ENCODE results near the gene ACAP2.
"Not testable (repeated sequence)": the region's sequence is repeated elsewhere in the genome, so short reads cannot be mapped to it uniquely, and the experiment has no call there.

Gene ACAP2

DNA sequence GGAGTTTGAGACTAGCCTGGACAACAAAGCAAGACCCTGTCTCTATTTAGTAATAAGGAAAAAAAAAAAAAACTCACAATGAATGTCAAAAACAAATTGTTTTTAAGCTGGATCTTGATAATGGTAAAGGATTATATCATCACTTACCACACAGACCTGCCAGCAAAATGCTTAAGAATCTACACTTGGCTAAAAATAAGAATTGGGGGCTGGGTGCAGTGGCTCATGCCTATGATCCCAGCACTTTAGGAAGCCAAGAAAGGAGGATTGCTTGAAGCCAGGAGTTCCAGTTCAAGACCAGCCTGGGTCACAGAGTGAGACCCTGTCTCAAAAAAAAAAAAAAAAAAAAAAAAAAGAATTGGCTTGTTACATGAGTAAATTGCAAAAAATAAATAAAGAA, 31.0 kb downstream of the ACAP2 start:
- Histone ChIP-seq H3K4me3 (ENCODE audit: extremely low read depth, insufficient read depth, low read length, poor library complexity, severe bottlenecking) (no peak overlapping the region), H3K4me1 (ENCODE audit: control insufficient read depth, insufficient read depth, low read length, poor library complexity, severe bottlenecking) (no peaks in the 10 kb centered on the region), H3K9me3 (ENCODE audit: control insufficient read depth, low read length) (no peaks in the 10 kb centered on the region), H3K27ac (ENCODE audit: low read depth, low read length, severe bottlenecking) (no peak overlapping the region), H3K36me3 (ENCODE audit: control insufficient read depth, insufficient read depth, low read length) (peaks cover 12% of the 10 kb centered on the region)

- Histone ChIP-seq H3K27ac (ENCODE audit: low read depth, low read length, severe bottlenecking) (no peak overlapping the region), H3K4me3 (ENCODE audit: extremely low read depth, insufficient read depth, low read length, poor library complexity, severe bottlenecking) (no peak overlapping the region), H3K9me3 (ENCODE audit: control insufficient read depth, low read length) (no peaks in the 10 kb centered on the region), H3K36me3 (ENCODE audit: control insufficient read depth, insufficient read depth, low read length) (peaks cover 12% of the 10 kb centered on the region), H3K4me1 (ENCODE audit: control insufficient read depth, insufficient read depth, low read length, poor library complexity, severe bottlenecking) (no peaks in the 10 kb centered on the region)
- 90 to 100% methylated on average over 3 to 4 of the region's 4 CpGs for WGBS, 2 experiments (ENCODE audit: insufficient coverage in 2 of 2)
Measured at GRCh38 chr3:195410546-195410945, 32.3 kb downstream of the ACAP2 start.

GRCh38 chr3:195407531-195408409, 35.0 kb downstream of the ACAP2 start:
- H3K27ac ChIP-seq (ENCODE audit: low read depth, low read length, severe bottlenecking), result no peak overlapping the region
- WGBS, 2 experiments (ENCODE audit: insufficient coverage in 2 of 2), result 91 to 94% methylated on average over 7 to 8 of the region's 12 CpGs
- peaks cover 6% of the 10 kb centered on the region for H3K4me1 ChIP-seq (ENCODE audit: control insufficient read depth, insufficient read depth, low read length, poor library complexity, severe bottlenecking)
- H3K36me3 ChIP-seq (ENCODE audit: control insufficient read depth, insufficient read depth, low read length), result peaks cover 12% of the 10 kb centered on the region
- H3K4me3 ChIP-seq (ENCODE audit: extremely low read depth, insufficient read depth, low read length, poor library complexity, severe bottlenecking), result no peak overlapping the region
- H3K9me3 ChIP-seq (ENCODE audit: control insufficient read depth, low read length), result no peaks in the 10 kb centered on the region

- no peak overlapping the region for H3K4me3 ChIP-seq (ENCODE audit: extremely low read depth, insufficient read depth, low read length, poor library complexity, severe bottlenecking)
- H3K4me1 ChIP-seq (ENCODE audit: control insufficient read depth, insufficient read depth, low read length, poor library complexity, severe bottlenecking), result peaks cover 6% of the 10 kb centered on the region
- no peak overlapping the region for H3K27ac ChIP-seq (ENCODE audit: low read depth, low read length, severe bottlenecking)
- no peaks in the 10 kb centered on the region for H3K9me3 ChIP-seq (ENCODE audit: control insufficient read depth, low read length)
- 80% methylated on average over 1 of the region's 2 CpGs; no CpG with 5 or more reads in 1 of the 2 experiments for WGBS, 2 experiments (ENCODE audit: insufficient coverage in 2 of 2)
- peaks cover 3% of the 10 kb centered on the region for H3K36me3 ChIP-seq (ENCODE audit: control insufficient read depth, insufficient read depth, low read length)
Measured at GRCh38 chr3:195405651-195406050, 37.2 kb downstream of the ACAP2 start.

DNA sequence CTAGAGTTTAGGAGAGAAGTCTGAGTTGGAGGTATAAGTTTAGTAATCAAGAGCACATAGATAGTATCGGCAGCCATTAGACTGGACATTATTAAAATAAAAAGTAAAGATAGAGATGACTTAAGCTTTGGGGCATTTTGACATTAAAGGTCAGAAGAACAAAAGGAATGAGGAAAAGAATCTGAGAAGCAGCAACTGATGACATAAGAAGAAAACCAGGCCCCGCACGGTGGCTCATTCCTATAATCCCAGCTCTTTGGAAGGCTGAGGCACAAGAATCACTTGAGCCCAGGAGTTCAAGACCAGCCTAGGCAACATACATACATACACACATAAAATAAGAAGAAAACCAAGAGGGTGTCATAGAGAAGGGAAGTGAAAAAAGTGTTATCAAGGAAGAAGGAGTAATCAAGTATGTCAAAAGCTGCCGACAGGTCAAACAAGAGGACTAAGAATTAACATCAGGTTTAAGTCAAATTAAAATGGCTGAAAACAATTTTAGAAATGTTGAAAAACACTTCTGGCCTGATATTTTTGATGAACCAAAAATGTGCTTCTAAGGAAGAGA, 38.9 kb downstream of the ACAP2 start:
- Histone ChIP-seq H3K4me3 (ENCODE audit: extremely low read depth, insufficient read depth, low read length, poor library complexity, severe bottlenecking) (no peak overlapping the region), H3K36me3 (ENCODE audit: control insufficient read depth, insufficient read depth, low read length) (no peaks in the 10 kb centered on the region), H3K4me1 (ENCODE audit: control insufficient read depth, insufficient read depth, low read length, poor library complexity, severe bottlenecking) (peaks cover 6% of the 10 kb centered on the region), H3K9me3 (ENCODE audit: control insufficient read depth, low read length) (no peaks in the 10 kb centered on the region), H3K27ac (ENCODE audit: low read depth, low read length, severe bottlenecking) (no peak overlapping the region)
- WGBS, 2 experiments (ENCODE audit: insufficient coverage in 2 of 2), result 95 to 100% methylated on average over 3 to 4 of the region's 4 CpGs

- no peaks in the 10 kb centered on the region for H3K36me3 ChIP-seq (ENCODE audit: control insufficient read depth, insufficient read depth, low read length)
- no peak overlapping the region for H3K27ac ChIP-seq (ENCODE audit: low read depth, low read length, severe bottlenecking)
- peaks cover 6% of the 10 kb centered on the region for H3K4me1 ChIP-seq (ENCODE audit: control insufficient read depth, insufficient read depth, low read length, poor library complexity, severe bottlenecking)
- WGBS, 2 experiments (ENCODE audit: insufficient coverage in 2 of 2), result 94 to 98% methylated on average over 3 to 4 of the region's 4 CpGs
- H3K4me3 ChIP-seq (ENCODE audit: extremely low read depth, insufficient read depth, low read length, poor library complexity, severe bottlenecking), result no peak overlapping the region
- no peaks in the 10 kb centered on the region for H3K9me3 ChIP-seq (ENCODE audit: control insufficient read depth, low read length)
Measured at GRCh38 chr3:195403244-195403643, 39.6 kb downstream of the ACAP2 start.

GRCh38 chr3:195401943-195402342, 40.9 kb downstream of the ACAP2 start:
- Histone ChIP-seq H3K4me1 (ENCODE audit: control insufficient read depth, insufficient read depth, low read length, poor library complexity, severe bottlenecking) (peaks cover 6% of the 10 kb centered on the region), H3K36me3 (ENCODE audit: control insufficient read depth, insufficient read depth, low read length) (no peaks in the 10 kb centered on the region), H3K4me3 (ENCODE audit: extremely low read depth, insufficient read depth, low read length, poor library complexity, severe bottlenecking) (no peak overlapping the region), H3K27ac (ENCODE audit: low read depth, low read length, severe bottlenecking) (no peak overlapping the region), H3K9me3 (ENCODE audit: control insufficient read depth, low read length) (no peaks in the 10 kb centered on the region)
- 88 to 96% methylated on average over 3 of the region's 5 CpGs for WGBS, 2 experiments (ENCODE audit: insufficient coverage in 2 of 2)

GRCh38 chr3:195398460-195398859, 44.4 kb downstream of the ACAP2 start:
- H3K4me1 ChIP-seq (ENCODE audit: control insufficient read depth, insufficient read depth, low read length, poor library complexity, severe bottlenecking); H3K4me3 ChIP-seq (ENCODE audit: extremely low read depth, insufficient read depth, low read length, poor library complexity, severe bottlenecking); H3K9me3 ChIP-seq (ENCODE audit: control insufficient read depth, low read length); H3K27ac ChIP-seq (ENCODE audit: low read depth, low read length, severe bottlenecking); H3K36me3 ChIP-seq (ENCODE audit: control insufficient read depth, insufficient read depth, low read length): not testable (repeated sequence)
- WGBS, 2 experiments (ENCODE audit: insufficient coverage in 2 of 2), result 93% methylated on average over 4 of the region's 6 CpGs; no CpG with 5 or more reads in 1 of the 2 experiments

DNA sequence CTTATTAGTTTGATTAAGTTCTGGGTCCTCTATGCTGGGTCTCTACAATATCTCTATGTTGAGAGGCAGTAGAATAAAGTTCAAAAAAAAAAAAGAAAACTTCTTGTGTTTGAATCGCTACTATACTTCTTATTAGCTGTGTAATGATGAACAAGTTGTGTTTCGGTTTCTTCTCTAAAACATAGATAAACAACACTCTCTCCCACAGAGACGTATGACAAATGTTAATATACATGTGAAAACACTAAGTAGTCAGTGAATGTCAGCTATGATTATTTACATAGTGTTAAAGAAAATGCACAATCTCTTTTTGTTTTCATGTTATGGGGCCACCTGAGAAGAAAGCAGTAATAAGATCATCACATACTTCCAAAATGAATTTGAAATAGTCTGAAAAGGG, 45.3 kb downstream of the ACAP2 start:
- no peak overlapping the region for H3K27ac ChIP-seq (ENCODE audit: low read depth, low read length, severe bottlenecking)
- H3K4me1 ChIP-seq (ENCODE audit: control insufficient read depth, insufficient read depth, low read length, poor library complexity, severe bottlenecking), result no peaks in the 10 kb centered on the region
- no peak overlapping the region for H3K4me3 ChIP-seq (ENCODE audit: extremely low read depth, insufficient read depth, low read length, poor library complexity, severe bottlenecking)
- H3K9me3 ChIP-seq (ENCODE audit: control insufficient read depth, low read length), result no peaks in the 10 kb centered on the region
- no peaks in the 10 kb centered on the region for H3K36me3 ChIP-seq (ENCODE audit: control insufficient read depth, insufficient read depth, low read length)
- WGBS, 2 experiments (ENCODE audit: insufficient coverage in 2 of 2), result no CpG with 5 or more reads among the region's 3 CpGs

DNA sequence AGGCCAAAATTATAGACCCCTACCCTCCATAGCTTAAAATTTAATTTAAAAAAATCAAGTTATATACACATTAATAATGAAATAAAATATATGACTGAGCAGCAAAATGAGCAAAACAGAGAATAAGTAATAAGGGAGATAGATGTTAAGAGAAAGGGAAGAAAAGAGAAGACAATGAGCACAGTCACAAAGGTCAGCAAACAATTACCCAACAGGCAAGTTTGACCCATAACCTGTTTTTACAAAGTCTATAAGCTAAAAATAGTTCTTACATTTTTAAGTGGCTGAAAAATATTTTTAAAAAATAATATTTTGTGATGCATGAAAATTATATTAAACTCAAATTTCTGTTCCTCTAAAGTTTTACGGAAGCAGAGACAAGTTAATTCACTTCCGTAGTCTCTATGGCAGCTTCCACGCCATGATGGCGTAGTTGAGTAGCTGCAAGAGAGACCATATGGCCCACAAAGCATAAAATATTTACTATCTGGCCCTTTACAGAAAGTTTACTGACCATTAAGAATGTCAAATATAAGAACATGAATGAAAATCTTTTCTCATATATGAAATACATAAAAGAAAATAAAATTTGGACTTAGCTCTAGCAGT, 47.5 kb downstream of the ACAP2 start:
- no peak overlapping the region for H3K4me3 ChIP-seq (ENCODE audit: extremely low read depth, insufficient read depth, low read length, poor library complexity, severe bottlenecking)
- no peaks in the 10 kb centered on the region for H3K9me3 ChIP-seq (ENCODE audit: control insufficient read depth, low read length)
- H3K4me1 ChIP-seq (ENCODE audit: control insufficient read depth, insufficient read depth, low read length, poor library complexity, severe bottlenecking), result no peaks in the 10 kb centered on the region
- peaks cover 3% of the 10 kb centered on the region for H3K36me3 ChIP-seq (ENCODE audit: control insufficient read depth, insufficient read depth, low read length)
- H3K27ac ChIP-seq (ENCODE audit: low read depth, low read length, severe bottlenecking), result no peak overlapping the region
- WGBS, 2 experiments (ENCODE audit: insufficient coverage in 2 of 2), result 95 to 100% methylated on average over 2 to 3 of the region's 4 CpGs

GRCh38 chr3:195394700-195395099, 48.1 kb downstream of the ACAP2 start:
- Histone ChIP-seq H3K4me3 (ENCODE audit: extremely low read depth, insufficient read depth, low read length, poor library complexity, severe bottlenecking) (no peak overlapping the region), H3K36me3 (ENCODE audit: control insufficient read depth, insufficient read depth, low read length) (peaks cover 9% of the 10 kb centered on the region), H3K27ac (ENCODE audit: low read depth, low read length, severe bottlenecking) (no peak overlapping the region), H3K9me3 (ENCODE audit: control insufficient read depth, low read length) (no peaks in the 10 kb centered on the region), H3K4me1 (ENCODE audit: control insufficient read depth, insufficient read depth, low read length, poor library complexity, severe bottlenecking) (no peaks in the 10 kb centered on the region)
- WGBS, 2 experiments (ENCODE audit: insufficient coverage in 2 of 2), result 86 to 100% methylated on average over 1 of the region's 3 CpGs
